Vagina (tissue), 2 donors: ENCODE data around the gene CHCHD4.

Source experiments
- POLR2A ChIP-seq, 2 donors: fragments of 450-650 bp; IDR thresholded peaks; one replicate each; pipeline ENCODE4 v1.6.1; 2017; ENCODE audit warnings: antibody characterized with exemption in 2 of 2, mild to moderate bottlenecking in 2 of 2, moderate library complexity in 2 of 2
- POLR2AphosphoS5 ChIP-seq, 2 donors: sonication (generic); formaldehyde crosslinking; IDR thresholded peaks; one replicate each; pipeline ENCODE4 v1.9.0; 2017; ENCODE audit warnings: antibody characterized with exemption in 2 of 2, mild to moderate bottlenecking in 2 of 2, low read depth in 1 of 2; ENCODE audit not compliant: insufficient read depth in 1 of 2

DNA sequence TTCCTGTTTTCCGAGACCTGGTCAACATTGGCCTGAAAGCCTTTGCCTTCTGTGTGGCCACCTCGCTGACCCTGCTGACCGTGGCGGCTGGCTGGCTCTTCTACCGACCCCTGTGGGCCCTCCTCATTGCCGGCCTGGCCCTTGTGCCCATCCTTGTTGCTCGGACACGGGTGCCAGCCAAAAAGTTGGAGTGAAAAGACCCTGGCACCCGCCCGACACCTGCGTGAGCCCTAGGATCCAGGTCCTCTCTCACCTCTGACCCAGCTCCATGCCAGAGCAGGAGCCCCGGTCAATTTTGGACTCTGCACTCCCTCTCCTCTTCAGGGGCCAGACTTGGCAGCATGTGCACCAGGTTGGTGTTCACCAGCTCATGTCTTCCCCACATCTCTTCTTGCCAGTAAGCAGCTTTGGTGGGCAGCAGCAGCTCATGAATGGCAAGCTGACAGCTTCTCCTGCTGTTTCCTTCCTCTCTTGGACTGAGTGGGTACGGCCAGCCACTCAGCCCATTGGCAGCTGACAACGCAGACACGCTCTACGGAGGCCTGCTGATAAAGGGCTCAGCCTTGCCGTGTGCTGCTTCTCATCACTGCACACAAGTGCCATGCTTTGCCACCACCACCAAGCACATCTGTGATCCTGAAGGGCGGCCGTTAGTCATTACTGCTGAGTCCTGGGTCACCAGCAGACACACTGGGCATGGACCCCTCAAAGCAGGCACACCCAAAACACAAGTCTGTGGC, 17.1 kb upstream of the CHCHD4 start:
- TF ChIP-seq POLR2AphosphoS5 (IDR thresholded peaks at IDR 0.05; ENCODE audit: insufficient read depth in 1 of 2, low read depth in 1 of 2) (no peak), POLR2A (IDR thresholded peaks at IDR 0.05) (no peak)
